ENCODE data around the gene CDK11B.

Gene CDK11B

GRCh38 chr1:1621173-1622009 is 37.4 kb downstream of the CDK11B start:
- Histone ChIP-seq H3K4me1 (ENCODE audit: control insufficient read depth, low read depth, low read length) (no peaks in the 10 kb centered on the region), H3K27me3 (ENCODE audit: control insufficient read depth, insufficient read depth, low read length) (no peaks in the 10 kb centered on the region), H3K9ac (ENCODE audit: low read length) (no peak overlapping the region), H3K36me3 (ENCODE audit: control insufficient read depth, low read depth, low read length) (no peaks in the 10 kb centered on the region), H3K27ac (ENCODE audit: low read length) (no peak overlapping the region), H3K9me3 (ENCODE audit: control insufficient read depth, low read depth, low read length) (no peaks in the 10 kb centered on the region), H3K4me3 (ENCODE audit: low read length) (no peak overlapping the region)

DNA sequence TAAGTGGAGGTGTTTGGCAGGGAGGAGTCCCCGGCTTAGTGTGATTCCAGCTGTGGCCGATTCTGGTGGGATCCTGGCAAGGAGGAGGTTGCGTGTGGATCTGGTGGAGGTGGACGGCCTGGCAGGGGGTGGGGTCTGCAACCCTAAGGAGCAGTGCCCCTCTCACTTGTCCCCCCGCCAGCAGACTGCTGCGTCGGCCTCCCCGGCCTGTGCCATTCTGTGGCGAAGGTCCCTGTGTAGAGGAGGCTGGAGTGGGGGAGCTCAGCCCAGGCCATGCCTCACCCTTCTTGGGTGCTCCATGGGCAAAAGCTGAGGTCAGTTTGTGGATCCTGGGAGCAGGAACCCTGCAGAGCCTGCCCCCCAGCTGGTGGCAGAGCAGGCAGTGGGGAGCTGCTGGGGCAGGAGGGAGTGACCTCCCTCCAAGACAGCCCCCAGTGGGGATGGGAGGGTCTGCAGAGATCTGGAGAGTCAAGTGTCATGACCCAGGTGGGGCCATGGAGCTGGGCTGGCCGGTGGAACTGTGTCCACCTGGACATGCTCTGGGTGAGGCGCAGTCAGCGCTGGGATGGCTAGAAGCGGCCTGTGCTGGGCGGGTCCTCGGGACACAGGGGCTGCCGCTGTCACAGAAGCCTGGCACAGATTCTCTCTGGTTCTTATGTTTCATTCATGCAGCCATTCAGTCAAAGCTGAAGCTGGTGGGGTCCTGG is 38.2 kb downstream of the CDK11B start:
- H3K9ac ChIP-seq (ENCODE audit: low read length), result no peak overlapping the region
- H3K36me3 ChIP-seq (ENCODE audit: control insufficient read depth, low read depth, low read length), result no peaks in the 10 kb centered on the region
- no peak overlapping the region for H3K4me3 ChIP-seq (ENCODE audit: low read length)
- no peaks in the 10 kb centered on the region for H3K27me3 ChIP-seq (ENCODE audit: control insufficient read depth, insufficient read depth, low read length)
- H3K27ac ChIP-seq (ENCODE audit: low read length), result no peak overlapping the region
- H3K9me3 ChIP-seq (ENCODE audit: control insufficient read depth, low read depth, low read length), result no peaks in the 10 kb centered on the region
- H3K4me1 ChIP-seq (ENCODE audit: control insufficient read depth, low read depth, low read length), result no peaks in the 10 kb centered on the region

- Histone ChIP-seq H3K36me3 (ENCODE audit: control insufficient read depth, low read depth, low read length) (no peaks in the 10 kb centered on the region), H3K27ac (ENCODE audit: low read length) (no peak overlapping the region), H3K9ac (ENCODE audit: low read length) (no peak overlapping the region), H3K27me3 (ENCODE audit: control insufficient read depth, insufficient read depth, low read length) (no peaks in the 10 kb centered on the region), H3K4me1 (ENCODE audit: control insufficient read depth, low read depth, low read length) (no peaks in the 10 kb centered on the region), H3K4me3 (ENCODE audit: low read length) (no peak overlapping the region), H3K9me3 (ENCODE audit: control insufficient read depth, low read depth, low read length) (no peaks in the 10 kb centered on the region)
Observed at GRCh38 chr1:1619917-1620361, 38.9 kb downstream of the CDK11B start.

- Histone ChIP-seq H3K36me3 (ENCODE audit: control insufficient read depth, low read depth, low read length) (no peaks in the 10 kb centered on the region), H3K4me1 (ENCODE audit: control insufficient read depth, low read depth, low read length) (peaks cover 4% of the 10 kb centered on the region), H3K9ac (ENCODE audit: low read length) (no peak overlapping the region), H3K27ac (ENCODE audit: low read length) (no peak overlapping the region), H3K27me3 (ENCODE audit: control insufficient read depth, insufficient read depth, low read length) (no peaks in the 10 kb centered on the region), H3K4me3 (ENCODE audit: low read length) (no peak overlapping the region), H3K9me3 (ENCODE audit: control insufficient read depth, low read depth, low read length) (no peaks in the 10 kb centered on the region)
Observed at GRCh38 chr1:1618396-1619068, 40.3 kb downstream of the CDK11B start.

DNA sequence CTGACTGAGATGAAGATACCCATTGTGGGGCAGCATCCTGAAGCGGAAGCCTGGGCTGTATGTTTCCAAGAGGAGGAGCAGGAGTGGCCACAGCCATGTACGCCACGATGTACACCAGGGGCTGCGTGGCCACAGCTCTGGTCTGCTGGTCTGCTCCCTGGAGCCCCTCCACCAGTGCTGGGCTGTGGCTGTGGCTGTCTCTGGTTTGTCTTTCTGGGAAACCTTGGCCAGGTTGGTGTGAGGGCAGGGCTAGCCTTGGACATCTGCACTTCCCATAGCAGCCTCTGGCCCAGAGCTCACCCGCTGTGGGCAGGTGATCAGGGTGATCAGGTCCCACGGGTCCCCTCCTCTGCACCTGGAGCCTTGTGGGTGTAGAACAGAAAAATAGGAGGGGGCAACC is 40.9 kb downstream of the CDK11B start:
- no peak overlapping the region for H3K4me3 ChIP-seq (ENCODE audit: low read length)
- no peak overlapping the region for H3K27ac ChIP-seq (ENCODE audit: low read length)
- no peak overlapping the region for H3K9ac ChIP-seq (ENCODE audit: low read length)
- H3K4me1 ChIP-seq (ENCODE audit: control insufficient read depth, low read depth, low read length), result peaks cover 4% of the 10 kb centered on the region
- H3K36me3 ChIP-seq (ENCODE audit: control insufficient read depth, low read depth, low read length), result no peaks in the 10 kb centered on the region
- no peaks in the 10 kb centered on the region for H3K27me3 ChIP-seq (ENCODE audit: control insufficient read depth, insufficient read depth, low read length)
- no peaks in the 10 kb centered on the region for H3K9me3 ChIP-seq (ENCODE audit: control insufficient read depth, low read depth, low read length)

DNA sequence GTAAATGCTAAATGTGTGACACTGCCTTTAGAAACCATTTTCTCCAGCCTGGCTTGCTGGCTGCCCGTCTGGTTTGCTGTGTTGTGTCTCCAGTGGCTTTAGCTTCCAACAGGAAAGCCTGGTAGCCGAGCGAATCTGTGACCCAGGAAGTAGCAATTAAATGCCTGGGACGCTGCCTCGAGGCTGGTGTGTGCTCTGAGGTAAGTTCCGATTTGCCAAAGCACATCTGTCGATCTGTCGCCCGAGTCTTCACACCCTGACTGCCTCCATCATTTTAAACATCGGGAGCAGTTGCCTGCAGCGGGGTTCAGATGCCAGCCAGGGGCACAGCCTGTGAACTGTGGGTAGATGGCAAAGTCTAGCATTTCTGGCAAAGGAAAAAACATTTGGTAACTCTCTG is 41.3 kb downstream of the CDK11B start:
- Histone ChIP-seq H3K9me3 (ENCODE audit: control insufficient read depth, low read depth, low read length) (no peaks in the 10 kb centered on the region), H3K4me1 (ENCODE audit: control insufficient read depth, low read depth, low read length) (peaks cover 4% of the 10 kb centered on the region), H3K4me3 (ENCODE audit: low read length) (no peak overlapping the region), H3K27ac (ENCODE audit: low read length) (no peak overlapping the region), H3K9ac (ENCODE audit: low read length) (no peak overlapping the region), H3K36me3 (ENCODE audit: control insufficient read depth, low read depth, low read length) (no peaks in the 10 kb centered on the region), H3K27me3 (ENCODE audit: control insufficient read depth, insufficient read depth, low read length) (no peaks in the 10 kb centered on the region)

- Histone ChIP-seq H3K4me3 (ENCODE audit: low read length) (peak overlapping the region; percentile 87), H3K9ac (ENCODE audit: low read length) (no peak overlapping the region), H3K27me3 (ENCODE audit: control insufficient read depth, insufficient read depth, low read length) (no peaks in the 10 kb centered on the region), H3K27ac (ENCODE audit: low read length) (no peak overlapping the region), H3K9me3 (ENCODE audit: control insufficient read depth, low read depth, low read length) (no peaks in the 10 kb centered on the region), H3K4me1 (ENCODE audit: control insufficient read depth, low read depth, low read length) (peaks cover 4% of the 10 kb centered on the region), H3K36me3 (ENCODE audit: control insufficient read depth, low read depth, low read length) (no peaks in the 10 kb centered on the region)
Observed at GRCh38 chr1:1616838-1617237, 42.0 kb downstream of the CDK11B start.

GRCh38 chr1:1616045-1616790 is 42.6 kb downstream of the CDK11B start:
- Histone ChIP-seq H3K36me3 (ENCODE audit: control insufficient read depth, low read depth, low read length) (no peaks in the 10 kb centered on the region), H3K4me3 (ENCODE audit: low read length) (peak overlapping the region; percentile 87), H3K27me3 (ENCODE audit: control insufficient read depth, insufficient read depth, low read length) (no peaks in the 10 kb centered on the region), H3K4me1 (ENCODE audit: control insufficient read depth, low read depth, low read length) (peaks cover 4% of the 10 kb centered on the region), H3K9me3 (ENCODE audit: control insufficient read depth, low read depth, low read length) (no peaks in the 10 kb centered on the region), H3K9ac (ENCODE audit: low read length) (peak overlapping the region; percentile 94), H3K27ac (ENCODE audit: low read length) (no peak overlapping the region)

DNA sequence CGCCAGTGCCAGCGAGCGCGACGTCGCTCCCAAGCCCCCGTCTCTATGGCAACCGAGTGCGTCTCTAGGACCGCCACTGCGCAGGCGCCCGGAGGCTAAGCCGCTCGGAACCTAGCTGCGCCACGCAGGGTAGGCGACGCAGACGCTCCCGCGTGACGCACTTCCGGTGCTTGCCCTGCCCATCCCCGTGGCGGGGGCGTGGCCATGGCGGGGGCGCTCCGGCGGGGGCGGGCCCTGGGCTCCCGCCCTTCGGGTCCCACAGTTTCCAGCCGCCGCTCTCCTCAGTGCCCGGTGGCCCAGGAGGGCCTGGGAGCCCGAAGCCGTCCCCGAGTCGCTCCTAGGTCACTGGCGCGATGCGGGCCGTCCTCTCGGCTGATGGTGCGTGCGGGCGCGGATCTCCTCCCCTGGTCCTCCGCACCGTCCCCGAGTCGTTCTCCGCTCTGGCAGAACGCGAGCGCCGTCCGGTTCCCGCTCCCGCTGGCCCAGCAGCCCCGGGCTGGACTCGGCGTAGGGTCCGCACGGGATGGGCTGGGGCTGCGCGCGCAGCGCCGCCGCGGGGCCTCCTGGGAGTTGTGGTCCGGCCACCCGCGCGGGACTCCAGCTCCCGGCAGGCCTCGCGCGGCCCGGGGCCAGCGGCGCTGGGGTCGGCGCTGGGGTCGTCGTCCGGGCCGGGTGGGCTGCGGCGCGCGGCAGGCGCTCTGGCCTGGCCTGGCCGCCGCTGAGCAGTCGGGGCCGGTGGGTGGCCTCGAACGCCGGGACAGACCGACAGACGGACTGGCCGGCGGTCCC is 43.4 kb downstream of the CDK11B start, which contains the start of gene MIB2:
TSS of gene MIB2 (plus strand) at position 245 of the 789 bp plus-strand sequence. CDS start 7,953 bp downstream, outside the sequence.
- Histone ChIP-seq H3K27ac (ENCODE audit: low read length) (peak within 1 kb of the TSS; percentile 85), H3K4me1 (ENCODE audit: control insufficient read depth, low read depth, low read length) (peaks cover 4% of the 10 kb centered on the region), H3K9me3 (ENCODE audit: control insufficient read depth, low read depth, low read length) (no peaks in the 10 kb centered on the region), H3K9ac (ENCODE audit: low read length) (peak within 1 kb of the TSS; percentile 94), H3K36me3 (ENCODE audit: control insufficient read depth, low read depth, low read length) (no peaks in the 10 kb centered on the region), H3K27me3 (ENCODE audit: control insufficient read depth, insufficient read depth, low read length) (no peaks in the 10 kb centered on the region), H3K4me3 (ENCODE audit: low read length) (peak within 1 kb of the TSS; percentile 87)

DNA sequence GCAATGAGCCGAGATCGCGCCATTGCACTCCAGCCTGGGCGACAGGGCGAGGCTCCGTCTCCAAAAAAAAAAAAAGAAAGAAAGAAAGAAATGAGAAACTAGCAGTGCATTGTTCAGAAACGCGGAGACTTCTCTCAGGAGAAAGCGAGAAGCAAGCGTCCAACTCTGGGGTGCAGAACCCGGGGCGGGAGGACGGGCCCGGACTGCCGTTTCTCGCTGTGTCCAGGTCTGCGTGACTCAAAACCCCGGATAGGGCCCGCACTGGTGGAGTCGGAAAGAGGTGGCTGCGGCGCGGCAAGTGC is 43.9 kb downstream of the CDK11B start:
- H3K27ac ChIP-seq (ENCODE audit: low read length), result no peak overlapping the region
- peaks cover 4% of the 10 kb centered on the region for H3K4me1 ChIP-seq (ENCODE audit: control insufficient read depth, low read depth, low read length)
- H3K27me3 ChIP-seq (ENCODE audit: control insufficient read depth, insufficient read depth, low read length), result no peaks in the 10 kb centered on the region
- no peaks in the 10 kb centered on the region for H3K9me3 ChIP-seq (ENCODE audit: control insufficient read depth, low read depth, low read length)
- no peaks in the 10 kb centered on the region for H3K36me3 ChIP-seq (ENCODE audit: control insufficient read depth, low read depth, low read length)
- peak overlapping the region; percentile 94 for H3K9ac ChIP-seq (ENCODE audit: low read length)
- H3K4me3 ChIP-seq (ENCODE audit: low read length), result peak overlapping the region; percentile 87

Measured in iPS-18a (cell line).